ENCODE results near the gene PFDN4. TPM values are rescaled to one million over a fixed set of nuclear protein-coding genes. Genes with fewer than 3 reads are reported as not detected.

Gene PFDN4, protein sequence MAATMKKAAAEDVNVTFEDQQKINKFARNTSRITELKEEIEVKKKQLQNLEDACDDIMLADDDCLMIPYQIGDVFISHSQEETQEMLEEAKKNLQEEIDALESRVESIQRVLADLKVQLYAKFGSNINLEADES
- polyA plus RNA-seq (ENCODE audit: insufficient read length in 3 of 3) = 10 to 100 TPM; 69.8 to 75.0 (median 73.9) TPM

- peak; percentile 76 to 88 (median 85) for DNase-seq (ENCODE audit: low read depth in 3 of 3, low spot score in 2 of 3)
Measured at GRCh38 chr20:54207743-54208547, at the start of gene PFDN4. PFDN4 (plus strand) TSS chr20:54208087; CDS start chr20:54208101, 14 bp downstream.

GRCh38 chr20:54158226-54158625 lies 49.7 kb upstream of the PFDN4 start:
- no peak for DNase-seq (ENCODE audit: low read depth in 3 of 3, low spot score in 2 of 3)

DNA sequence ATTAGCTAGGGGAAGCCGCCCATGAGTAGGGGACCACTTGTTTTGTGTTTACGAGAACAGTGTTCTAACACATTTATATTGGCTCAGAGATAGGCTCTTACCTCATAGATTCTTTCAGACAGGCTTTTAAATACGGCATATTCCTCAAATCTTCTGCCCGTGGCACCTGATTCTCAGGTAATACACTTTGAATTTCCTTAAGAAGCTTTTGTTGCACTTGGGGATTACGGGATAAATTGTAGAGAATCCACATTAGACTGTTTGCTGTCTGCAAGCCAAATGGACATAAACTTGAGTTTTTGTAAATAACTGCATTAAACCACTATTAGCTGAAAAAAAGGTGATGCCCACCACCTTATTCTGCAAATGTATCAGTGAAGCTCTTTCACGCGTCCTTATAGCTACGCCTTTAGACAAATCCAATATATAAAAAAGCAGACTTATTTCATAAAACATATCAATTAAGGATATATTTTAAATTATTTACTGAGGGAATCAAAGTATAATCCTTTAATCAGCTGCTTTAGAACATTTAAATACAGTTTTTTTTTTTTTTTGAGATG lies 49.0 kb upstream of the PFDN4 start:
- no peak for DNase-seq (ENCODE audit: low read depth in 3 of 3, low spot score in 2 of 3)

DNA sequence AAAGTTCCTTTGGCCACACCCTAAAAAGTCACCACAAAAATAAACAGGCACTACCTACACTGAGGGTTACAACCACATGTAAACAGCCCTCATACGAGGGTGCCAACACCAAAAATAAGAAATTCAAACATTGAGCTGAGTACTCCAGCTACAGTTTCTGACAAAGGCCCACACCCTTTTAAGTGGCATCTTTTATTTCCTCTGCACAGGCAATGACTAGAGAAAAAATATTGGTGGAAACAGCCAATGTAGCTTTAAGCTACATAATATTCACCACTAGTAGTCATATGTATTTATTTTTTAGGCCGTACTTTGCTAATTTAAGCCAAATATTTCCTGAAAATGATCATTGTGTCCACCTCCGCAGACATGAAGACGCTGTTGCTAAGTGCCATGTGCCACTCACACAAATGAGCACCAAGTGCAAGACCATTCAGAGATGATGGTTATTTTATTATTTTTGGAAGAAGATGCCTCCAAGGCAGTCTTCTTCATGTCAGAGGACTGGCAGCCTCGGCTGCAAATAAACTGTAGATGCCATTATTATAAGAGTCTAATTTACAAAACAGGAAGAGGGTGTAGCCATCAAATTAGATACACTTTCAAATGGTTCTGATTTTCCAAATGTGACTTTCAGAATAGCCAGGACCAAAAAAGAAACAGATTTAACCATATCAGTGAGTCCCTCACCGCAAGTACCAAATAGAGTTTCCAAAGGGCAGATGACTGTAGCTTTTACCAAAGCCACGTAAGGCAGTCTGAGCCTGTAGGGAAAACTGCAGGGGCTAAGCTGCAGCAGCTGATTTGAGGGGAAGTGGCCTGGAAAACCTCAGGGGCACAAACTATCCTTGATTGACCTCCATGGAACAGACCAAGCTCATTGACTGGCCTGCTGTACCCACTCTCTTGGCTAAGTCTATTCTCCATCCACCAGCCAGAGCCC lies 47.6 kb upstream of the PFDN4 start:
- no peak for DNase-seq (ENCODE audit: low read depth in 3 of 3, low spot score in 2 of 3)

GRCh38 chr20:54161008-54161820 lies 46.7 kb upstream of the PFDN4 start:
- DNase-seq (ENCODE audit: low read depth in 3 of 3, low spot score in 2 of 3) = no peak

GRCh38 chr20:54161821-54162149 lies 46.1 kb upstream of the PFDN4 start:
- no peak for DNase-seq (ENCODE audit: low read depth in 3 of 3, low spot score in 2 of 3)

DNA sequence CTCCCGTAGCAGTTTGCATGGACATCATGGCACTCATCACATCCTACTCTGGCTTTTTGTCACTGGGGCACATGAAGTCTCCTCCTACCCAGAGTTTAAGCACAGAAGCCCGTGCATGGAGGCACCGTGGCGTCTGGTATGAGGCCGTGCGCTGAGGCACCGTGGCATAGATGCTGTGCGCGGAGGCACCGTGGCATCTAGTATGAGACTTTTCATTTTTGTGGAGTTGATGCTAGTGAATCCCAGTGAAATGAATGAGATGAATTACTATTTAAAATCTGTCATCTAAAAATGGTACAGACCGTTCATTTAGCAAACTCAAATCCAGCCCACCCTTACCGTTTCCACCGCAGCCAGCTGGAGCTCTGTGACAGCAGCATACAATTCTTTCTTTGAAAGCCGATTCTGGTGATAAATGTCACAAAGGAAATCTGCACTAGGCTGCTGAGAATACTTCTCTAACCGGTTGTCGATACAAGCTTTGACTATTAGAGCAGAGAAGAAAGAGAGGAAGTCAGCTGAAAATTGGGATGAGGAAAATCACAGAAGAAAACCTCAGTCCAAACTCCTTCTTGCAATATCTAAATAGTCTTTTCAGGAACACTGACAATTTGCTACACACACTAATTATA lies 45.4 kb upstream of the PFDN4 start:
- no peak for DNase-seq (ENCODE audit: low read depth in 3 of 3, low spot score in 2 of 3)

GRCh38 chr20:54163402-54163801 lies 44.5 kb upstream of the PFDN4 start:
- no peak for DNase-seq (ENCODE audit: low read depth in 3 of 3, low spot score in 2 of 3)

- DNase-seq (ENCODE audit: low read depth in 3 of 3, low spot score in 2 of 3) = no peak
Measured at GRCh38 chr20:54165014-54165413, 42.9 kb upstream of the PFDN4 start.

- no peak for DNase-seq (ENCODE audit: low read depth in 3 of 3, low spot score in 2 of 3)
Measured at GRCh38 chr20:54165803-54166202, 42.1 kb upstream of the PFDN4 start.

DNA sequence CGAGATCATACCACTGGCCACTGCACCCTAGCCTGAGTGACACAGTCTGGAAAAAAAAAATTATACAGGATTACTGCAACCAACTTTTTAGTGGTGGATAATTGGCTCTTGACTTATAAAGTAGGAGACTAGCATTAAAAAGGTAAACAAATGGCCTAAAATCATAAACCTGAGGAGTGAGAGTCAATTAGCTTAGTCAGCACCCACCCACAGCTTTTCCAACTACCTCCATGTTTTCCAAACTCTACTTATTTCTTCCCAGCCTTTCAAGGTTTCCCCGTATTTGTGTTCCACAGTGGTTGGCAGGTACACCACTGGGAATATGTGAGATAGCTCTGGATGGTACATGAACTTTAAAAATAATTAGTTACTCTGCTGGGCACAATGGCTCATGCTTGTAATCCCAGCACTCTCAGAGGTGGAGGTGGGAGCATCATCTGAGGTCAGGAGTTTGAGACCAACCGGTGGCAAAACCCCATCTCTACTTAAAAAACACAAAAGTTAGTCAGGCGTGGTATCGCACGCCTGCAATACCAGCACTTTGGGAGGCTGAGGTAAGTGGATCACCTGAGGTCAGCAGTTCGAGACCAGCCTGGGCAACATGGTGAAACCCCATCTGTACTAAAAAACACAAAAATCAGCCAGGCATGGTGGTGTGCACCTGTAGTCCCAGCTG lies 40.8 kb upstream of the PFDN4 start:
- no peak for DNase-seq (ENCODE audit: low read depth in 3 of 3, low spot score in 2 of 3)

GRCh38 chr20:54167909-54168872 lies 39.7 kb upstream of the PFDN4 start:
- DNase-seq (ENCODE audit: low read depth in 3 of 3, low spot score in 2 of 3) = no peak

DNA sequence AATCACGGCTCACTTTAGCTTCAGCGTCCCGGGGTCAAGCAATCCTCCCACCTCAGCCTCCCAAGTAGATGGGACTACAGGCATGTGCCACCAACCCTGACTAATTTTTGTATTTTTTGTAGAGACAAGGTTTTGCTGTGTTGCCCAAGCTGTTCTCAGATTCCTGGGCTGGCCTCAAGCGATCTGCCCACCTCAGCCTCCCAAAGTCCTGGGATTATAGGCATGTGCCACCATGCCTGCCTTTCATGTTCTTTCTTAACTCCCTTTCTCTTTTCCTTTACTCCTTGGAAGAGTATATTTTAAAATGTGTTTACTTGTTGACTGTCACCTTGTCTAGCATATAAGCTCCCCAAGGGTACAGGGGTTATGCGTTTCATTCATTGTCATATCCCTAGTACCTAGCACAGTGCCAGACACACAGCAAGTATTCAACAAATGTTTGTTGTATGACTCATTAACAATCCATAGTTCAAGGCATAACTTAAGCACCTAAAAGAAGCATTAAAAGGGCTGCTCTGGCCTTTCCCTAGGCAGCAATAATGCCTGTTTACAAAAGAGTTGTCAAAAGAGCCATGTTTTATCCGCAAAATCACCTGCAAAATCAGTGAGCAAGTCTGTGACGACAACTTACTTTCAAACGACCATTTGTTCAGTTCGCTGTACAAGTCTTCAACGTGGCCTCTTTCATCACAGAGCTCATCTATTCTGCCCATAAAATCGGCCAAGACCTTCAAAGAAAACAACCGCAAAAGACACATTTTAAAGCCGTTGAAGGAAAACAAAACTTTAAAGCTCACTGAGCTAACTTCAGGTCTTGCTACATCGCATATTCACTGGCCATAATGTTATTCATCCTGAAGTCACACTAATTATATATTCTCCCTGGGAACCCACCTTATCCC lies 38.7 kb upstream of the PFDN4 start:
- no peak for DNase-seq (ENCODE audit: low read depth in 3 of 3, low spot score in 2 of 3)

DNA sequence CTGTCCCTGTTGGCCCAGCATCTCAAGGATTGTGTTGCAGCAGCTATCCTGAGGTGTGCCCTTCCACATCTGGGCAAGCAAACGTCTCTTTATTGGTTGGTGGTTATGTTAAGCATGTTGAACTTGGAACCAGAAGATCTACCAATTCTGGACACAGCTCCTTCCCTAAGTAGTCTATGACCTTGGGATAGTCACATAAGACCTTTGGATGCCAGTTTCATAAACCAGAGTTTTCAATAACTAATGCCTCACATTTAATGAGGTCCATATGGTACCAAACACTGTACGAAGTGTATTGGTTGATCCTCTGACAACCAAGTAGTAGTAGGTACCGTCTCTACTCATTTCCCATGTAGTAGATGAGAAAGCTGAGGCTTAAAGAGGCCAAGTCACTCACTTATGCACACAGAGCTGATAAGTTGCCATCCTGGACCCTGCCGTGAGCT lies 37.8 kb upstream of the PFDN4 start:
- no peak for DNase-seq (ENCODE audit: low read depth in 3 of 3, low spot score in 2 of 3)

DNA sequence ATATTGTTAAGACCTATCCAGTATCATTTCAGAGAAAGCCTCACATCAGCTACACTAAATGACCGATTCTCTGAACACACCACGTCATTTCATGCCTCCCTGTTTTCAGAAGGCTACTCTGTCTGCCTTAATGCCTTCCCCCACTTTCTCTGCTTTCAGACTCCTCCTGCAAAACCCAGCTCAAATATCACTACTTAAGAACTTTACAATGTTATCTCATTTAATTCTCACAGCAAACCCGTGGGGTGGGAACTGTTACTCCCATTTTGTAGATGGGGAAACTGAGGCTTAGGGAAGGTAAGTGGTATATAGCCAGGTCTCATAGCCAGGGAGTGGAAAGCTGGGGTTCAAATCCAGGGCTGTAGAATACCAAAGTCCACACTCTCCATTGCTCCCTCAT lies 36.9 kb upstream of the PFDN4 start:
- no peak for DNase-seq (ENCODE audit: low read depth in 3 of 3, low spot score in 2 of 3)

DNA sequence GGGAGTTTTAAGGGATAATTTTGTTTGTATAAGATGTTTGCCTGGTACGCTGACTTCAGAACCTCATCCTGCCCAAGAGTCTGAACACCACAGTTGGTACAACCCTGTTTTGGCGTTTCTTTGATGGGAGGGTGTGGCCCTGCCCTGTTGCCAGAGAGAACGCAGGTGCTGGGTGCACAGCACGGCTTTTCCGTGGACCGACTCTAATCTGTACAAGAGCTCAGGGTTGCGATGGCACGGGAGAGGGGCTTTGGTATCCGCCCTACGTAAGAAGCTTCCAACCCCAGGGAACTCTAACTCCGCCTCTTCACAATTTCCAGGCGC lies 35.4 kb upstream of the PFDN4 start:
- no peak for DNase-seq (ENCODE audit: low read depth in 3 of 3, low spot score in 2 of 3)
